GM12878 (cell line): ENCODE data around the gene IFT52. TPM values are rescaled to one million over a fixed set of nuclear protein-coding genes. Genes with fewer than 3 reads are reported as not detected.

ENCODE experiments used
- ATAC-seq: fragments of 200-7000 bp; cut with Tn5 transposase; 3 replicates; pipeline ENCODE4 v1.9.1; 2020; ENCODE audit warnings: mild to moderate bottlenecking, moderate library complexity
- BruUV-seq: library from RNA; stranded (reverse); fragments of 400-500 nt; replicated peaks from 2 replicates; lab custom pipeline; 2021; lab: Mats Ljungman, UMichigan
- CTCF ChIA-PET: fragments of 300-600 bp; sonication (Branson Sonifier 250); formaldehyde crosslinking; extraction: SDS; loops from one replicate; lab custom pipeline; 2021; ENCODE audit warnings: inconsistent platforms; lab: Yijun Ruan, JAX
- POLR2A ChIA-PET: fragments of 350-600 bp; formaldehyde crosslinking; extraction: SDS; loops from one replicate; lab custom pipeline; 2021; ENCODE audit warnings: inconsistent platforms; lab: Charles Lee
- RAD21 ChIA-PET: fragments of 300-600 bp; sonication (Branson Sonifier 250); formaldehyde crosslinking; loops from one replicate; lab custom pipeline; 2023; ENCODE audit warnings: antibody characterized with exemption; ENCODE audit not compliant: unreplicated experiment; lab: Charles Lee
- SMC1A ChIA-PET: fragments of 300-600 bp; sonication (Branson Sonifier 250); formaldehyde crosslinking; loops from one replicate; lab custom pipeline; 2023; ENCODE audit not compliant: unreplicated experiment, uncharacterized antibody; lab: Charles Lee
- DNase-seq: peaks from one replicate; pipeline ENCODE4 v3.0.0-alpha.2; 2011; ENCODE audit warnings: low read depth, low spot score
- FAIRE-seq: peaks from 3 replicates; lab custom pipeline; 2011; peaks lifted over from hg19 to GRCh38; lab: Jason Lieb, UNC
- H2AFZ ChIP-seq: 2 replicates; pipeline ENCODE4 v1.6.0; 2011; ENCODE audit warnings: low read depth, low read length, control low read depth; ENCODE audit not compliant: control insufficient read depth
- H3K27ac ChIP-seq: 2 replicates; pipeline ENCODE4 v1.5.1; 2011; ENCODE audit warnings: control low read depth; ENCODE audit not compliant: control insufficient read depth, insufficient read depth
- H3K27me3 ChIP-seq, 2 experiments: replicated peaks in 1 of 2; 2 replicates each; pipeline versions ENCODE4 v1.6.0 to v1.6.1; 2011; ENCODE audit warnings: low read length in 1 of 2; ENCODE audit not compliant: control insufficient read depth in 2 of 2, insufficient read depth in 2 of 2
- H3K36me3 ChIP-seq, 2 experiments: 2 replicates each; pipeline ENCODE4 v1.5.1; 2011; ENCODE audit warnings: low read length in 1 of 2; ENCODE audit not compliant: control insufficient read depth in 2 of 2, insufficient read depth in 2 of 2
- H3K4me1 ChIP-seq: 2 replicates; pipeline ENCODE4 v1.6.1; 2011; ENCODE audit warnings: mild to moderate bottlenecking, low read length, moderate library complexity, mixed read lengths; ENCODE audit not compliant: control insufficient read depth, insufficient read depth
- H3K4me2 ChIP-seq: 2 replicates; pipeline ENCODE4 v1.6.0; 2011; ENCODE audit warnings: control low read depth; ENCODE audit not compliant: control insufficient read depth, insufficient read depth
- H3K4me3 ChIP-seq: fragments of 200-600 bp; sonication (generic); 2 replicates; pipeline ENCODE4 v1.5.1; 2016
- H3K79me2 ChIP-seq: 2 replicates; pipeline ENCODE4 v1.6.0; 2011; ENCODE audit warnings: low read length; ENCODE audit not compliant: control insufficient read depth, insufficient read depth
- H3K9ac ChIP-seq: 2 replicates; pipeline ENCODE4 v1.8.0; 2011; ENCODE audit warnings: low read length, control low read depth, mixed read lengths; ENCODE audit not compliant: control insufficient read depth, insufficient read depth
- H3K9me3 ChIP-seq: replicated peaks from 3 replicates; pipeline ENCODE4 v1.5.1; 2011; ENCODE audit warnings: mild to moderate bottlenecking, low read length; ENCODE audit not compliant: control insufficient read depth, insufficient read depth
- H4K20me1 ChIP-seq: 2 replicates; pipeline ENCODE4 v1.6.0; 2011; ENCODE audit not compliant: control insufficient read depth, insufficient read depth
- CBFB ChIP-seq: IDR thresholded peaks from 2 replicates; pipeline ENCODE4 v1.6.1; 2016; ENCODE audit warnings: antibody characterized with exemption, low read depth
- CEBPB ChIP-seq, 2 experiments: fragments of 150-350 bp in 1 of 2; IDR thresholded peaks; 2 replicates each; pipeline ENCODE4 v1.6.1; 2012 to 2014; ENCODE audit warnings: low read depth in 2 of 2, low read length in 2 of 2, borderline replicate concordance in 1 of 2, inconsistent platforms in 1 of 2
- CHD2 ChIP-seq: IDR thresholded peaks from 2 replicates; pipeline ENCODE4 v1.6.1; 2011; ENCODE audit warnings: low read depth, low read length, improper control_type of control experiment, borderline replicate concordance
- DPF2 ChIP-seq: fragments of 450-650 bp; IDR thresholded peaks from 2 replicates; pipeline ENCODE4 v1.6.1; 2017; ENCODE audit warnings: mild to moderate bottlenecking
- E2F8 ChIP-seq: fragments of 450-650 bp; IDR thresholded peaks from 2 replicates; pipeline ENCODE4 v1.6.1; 2018; ENCODE audit warnings: mild to moderate bottlenecking, low read depth, moderate library complexity; ENCODE audit not compliant: partially characterized antibody
- FOXK2 ChIP-seq: fragments of 450-650 bp; IDR thresholded peaks from 2 replicates; pipeline ENCODE4 v1.6.1; 2017; ENCODE audit warnings: mild to moderate bottlenecking, moderate library complexity
- FOXM1 ChIP-seq: IDR thresholded peaks from 2 replicates; pipeline ENCODE4 v1.6.1; 2012; ENCODE audit warnings: low read depth, mild to moderate bottlenecking, inconsistent platforms, low read length, moderate library complexity
- GATAD2B ChIP-seq: fragments of 450-650 bp; conservative IDR thresholded peaks from 2 replicates; pipeline ENCODE4 v1.6.1; 2017; ENCODE audit warnings: low read depth, mild to moderate bottlenecking, moderate library complexity
- HDAC6 ChIP-seq: fragments of 200-600 bp; sonication (generic); IDR thresholded peaks from one replicate; pipeline ENCODE4 v1.8.0; 2017; ENCODE audit warnings: antibody characterized with exemption; ENCODE audit not compliant: unreplicated experiment
- IKZF1 ChIP-seq: fragments of 450-650 bp; conservative IDR thresholded peaks from 2 replicates; pipeline ENCODE4 v1.6.1; 2017; ENCODE audit warnings: antibody characterized with exemption, mild to moderate bottlenecking
- JUNB ChIP-seq: IDR thresholded peaks from 2 replicates; pipeline ENCODE4 v1.6.1; 2016; ENCODE audit warnings: antibody characterized with exemption, mild to moderate bottlenecking
- MEF2B ChIP-seq: fragments of 450-650 bp; IDR thresholded peaks from 2 replicates; pipeline ENCODE4 v1.6.1; 2018; ENCODE audit warnings: mild to moderate bottlenecking, moderate library complexity; ENCODE audit not compliant: partially characterized antibody, poor library complexity, severe bottlenecking
- MLLT1 ChIP-seq: fragments of 450-650 bp; IDR thresholded peaks from 2 replicates; pipeline ENCODE4 v1.6.1; 2016; ENCODE audit warnings: mild to moderate bottlenecking
- NFXL1 ChIP-seq: fragments of 450-650 bp; IDR thresholded peaks from 2 replicates; pipeline ENCODE4 v1.6.1; 2017; ENCODE audit warnings: antibody characterized with exemption, mild to moderate bottlenecking, borderline replicate concordance
- PML ChIP-seq: IDR thresholded peaks from 2 replicates; pipeline ENCODE4 v1.6.1; 2012; ENCODE audit warnings: low read length, inconsistent platforms
- POLR2A ChIP-seq: IDR thresholded peaks from 2 replicates; pipeline ENCODE4 v1.6.1; 2011; ENCODE audit warnings: low read depth, mild to moderate bottlenecking, low read length
- RB1 ChIP-seq: fragments of 450-650 bp; formaldehyde crosslinking; IDR thresholded peaks from 2 replicates; pipeline ENCODE4 v1.6.1; 2017; ENCODE audit warnings: mild to moderate bottlenecking, borderline replicate concordance
- SMAD1 ChIP-seq: fragments of 450-650 bp; IDR thresholded peaks from 2 replicates; pipeline ENCODE4 v1.6.1; 2018; ENCODE audit warnings: mild to moderate bottlenecking, low read depth; ENCODE audit not compliant: partially characterized antibody
- SREBF1 ChIP-seq: IDR thresholded peaks from 2 replicates; pipeline ENCODE4 v1.6.1; 2012; ENCODE audit warnings: mild to moderate bottlenecking, low read length
- STAT1 ChIP-seq: fragments of 450-650 bp; conservative IDR thresholded peaks from 2 replicates; pipeline ENCODE4 v1.6.1; 2014; ENCODE audit warnings: antibody characterized with exemption, mild to moderate bottlenecking
- SUZ12 ChIP-seq: fragments of 200-600 bp; sonication (generic); IDR thresholded peaks from one replicate; pipeline ENCODE4 v1.6.1; 2018; ENCODE audit warnings: antibody characterized with exemption, mild to moderate bottlenecking; ENCODE audit not compliant: unreplicated experiment
- TCF3 ChIP-seq: IDR thresholded peaks from 2 replicates; pipeline ENCODE4 v1.6.1; 2012; ENCODE audit warnings: low read depth, mild to moderate bottlenecking, low read length, borderline replicate concordance; ENCODE audit not compliant: insufficient read depth
- WGBS: methylation state at CpG from one replicate; pipeline ENCODE4 v1.1.6; 2016; ENCODE audit warnings: low lambda C conversion rate; ENCODE audit not compliant: insufficient replicate concordance, insufficient coverage; ENCODE audit errors: missing lambda C conversion rate; 5-methylcytosine and 5-hydroxymethylcytosine counted together
- in situ Hi-C: fragments of 300-500 bp; cut with MboI; formaldehyde crosslinking; loops from 9 replicates; pipeline ENCODE4 v1.14.3; 2018; ENCODE audit warnings: mixed read lengths
- intact Hi-C: fragments of 100-400 bp; cut with micrococcal nuclease; formaldehyde crosslinking; loops from one replicate; pipeline ENCODE4 v1.14.2; 2022; ENCODE audit not compliant: unreplicated experiment
- polyA plus RNA-seq, 11 experiments: library from polyadenylated mRNA; depleted of rRNA in 4 of 11; unstranded in 6 of 11; stranded (reverse) in 5 of 11; fragments of >200 nt; fragmentation: Nextera tagmentation in 4 of 11; fragmentation: Illumina TruSeq in 1 of 11; extraction: Ambion mirVana in 4 of 11; extraction: Trizol in 1 of 11; gene quantifications; 1 replicate in 1 of 11; 2 replicates in 10 of 11; pipeline versions ENCODE4 v1.2.1 to v1.2.3, GENCODE V29; 2011 to 2016; ENCODE audit warnings: inconsistent platforms in 2 of 11, missing spikeins in 2 of 11, low read depth in 1 of 11
- total RNA-seq, 4 experiments: library from RNA; depleted of rRNA in 3 of 4; stranded (reverse); fragments of >200 nt in 3 of 4; fragmentation: Illumina TruSeq in 1 of 4; extraction: Trizol in 1 of 4; gene quantifications; 2 replicates each; pipeline versions ENCODE4 v1.2.1 to v1.2.3, GENCODE V29; 2013 to 2021

IFT52 gene
- total and polyA plus RNA-seq, 10 of the 15 experiments (the other 5 are each of a cell fraction or from before 2014, with no cell fraction given), result 18.1 to 30.5 (median 26.0) TPM

- TF ChIP-seq HDAC6 (no peak), FOXK2 (no peak), IKZF1 (no peak), MEF2B (no peak), RB1 (no peak), JUNB (no peak), SREBF1 (no peak), TCF3 (no peak)
These were observed 48.6 kb upstream of the IFT52 start (continued) for GRCh38 chr20:43542161-43542560.

- SMC1A ChIA-PET, result interaction anchor here (1.9 kb wide), 1 partner anchor 149 kb away, joined by 5 read pairs; no protein-coding TSS in a partner anchor
- CTCF ChIA-PET, result interaction anchor here (0.7 kb wide), 1 partner anchor 27 kb away, joined by 5 read pairs; no protein-coding TSS in a partner anchor
- ATAC-seq (no peak), FAIRE-seq (no peak), DNase-seq (no peak)
- Histone ChIP-seq H3K4me2 (no peak overlapping the region), H4K20me1 (no peaks in the 10 kb centered on the region), H3K4me3 (no peak overlapping the region), H3K36me3 (no peaks in the 10 kb centered on the region; a peak in 1 of 4 replicates), H3K9me3 (no peaks in the 10 kb centered on the region), H3K4me1 (no peaks in the 10 kb centered on the region), H3K27me3 (no peaks in the 10 kb centered on the region; a peak in 1 of 4 replicates), H3K9ac (no peak overlapping the region), H3K27ac (no peak overlapping the region), H2AFZ (no peak overlapping the region), H3K79me2 (no peaks in the 10 kb centered on the region)
- no TSS peak for BruUV-seq
- intact Hi-C loops, result no loop called here
- RAD21 ChIA-PET, result no interaction called here
- WGBS, result 51% methylated on average over 4 of the region's 4 CpGs
- in situ Hi-C loops, result no loop called here
- POLR2A ChIA-PET, result no interaction called here
- TF ChIP-seq SUZ12, result no peak
- no peak for TF ChIP-seq MLLT1
- TF ChIP-seq POLR2A, result no peak
- TF ChIP-seq STAT1, result no peak
- no peak for TF ChIP-seq NFXL1
- TF ChIP-seq PML, result no peak
- no peak for TF ChIP-seq CBFB
- TF ChIP-seq CEBPB (IDR thresholded peaks at IDR 0.05; ENCODE audit: borderline replicate concordance in 1 of 2, low read depth in 2 of 2, low read length in 2 of 2), result no peak
- TF ChIP-seq FOXM1, result no peak
- TF ChIP-seq SMAD1, result no peak
- no peak for TF ChIP-seq DPF2
- TF ChIP-seq GATAD2B, result no peak
- no peak for TF ChIP-seq CHD2
- TF ChIP-seq E2F8, result no peak
These were observed 48.1 kb upstream of the IFT52 start for GRCh38 chr20:43542674-43543073.
